Ectodermal cell (in vitro differentiated cells): Measurements from ENCODE around the gene RPTOR.
"Not testable (repeated sequence)": the region's sequence is repeated elsewhere in the genome, so short reads cannot be mapped to it uniquely, and the experiment has no call there.

Experiments
- H3K27ac ChIP-seq: 2 replicates; pipeline ENCODE4 v1.7.0; 2013; ENCODE audit warnings: mild to moderate bottlenecking, low read depth, low read length; ENCODE audit not compliant: insufficient read depth, poor library complexity, severe bottlenecking
- H3K27me3 ChIP-seq: 2 replicates; pipeline ENCODE4 v1.7.0; 2013; ENCODE audit warnings: mild to moderate bottlenecking, low read length; ENCODE audit not compliant: insufficient read depth, control insufficient read depth, poor library complexity, severe bottlenecking
- H3K36me3 ChIP-seq: one replicate; pipeline ENCODE4 v1.7.0; 2013; ENCODE audit warnings: low read length; ENCODE audit not compliant: control insufficient read depth, insufficient read depth
- H3K4me1 ChIP-seq: one replicate; pipeline ENCODE4 v1.7.0; 2013; ENCODE audit warnings: low read length; ENCODE audit not compliant: control insufficient read depth, insufficient read depth
- H3K4me3 ChIP-seq: 2 replicates; pipeline ENCODE4 v1.7.0; 2013; ENCODE audit warnings: low read depth, low read length, control low read depth; ENCODE audit not compliant: insufficient read depth
- H3K9me3 ChIP-seq: 2 replicates; pipeline ENCODE4 v1.7.0; 2013; ENCODE audit warnings: mild to moderate bottlenecking, low read length, moderate library complexity; ENCODE audit not compliant: control insufficient read depth
- WGBS, 2 experiments: methylation state at CpG; one replicate each; pipeline ENCODE4 v1.1.7; 2013; ENCODE audit warnings: missing lambda C conversion rate in 2 of 2; 5-methylcytosine and 5-hydroxymethylcytosine counted together

The RPTOR gene

GRCh38 chr17:80794281-80795089 lies 249.8 kb downstream of the RPTOR start:
- Histone ChIP-seq H3K27ac (no peak overlapping the region), H3K9me3 (no peaks in the 10 kb centered on the region), H3K4me3 (no peak overlapping the region), H3K4me1 (peaks cover 27% of the 10 kb centered on the region), H3K36me3 (no peaks in the 10 kb centered on the region), H3K27me3 (no peaks in the 10 kb centered on the region)
- 95% methylated on average over 16 of the region's 16 CpGs for WGBS, 2 experiments

GRCh38 chr17:80795090-80795580 lies 250.5 kb downstream of the RPTOR start:
- Histone ChIP-seq H3K9me3 (no peaks in the 10 kb centered on the region), H3K4me3 (no peak overlapping the region), H3K4me1 (peaks cover 23% of the 10 kb centered on the region), H3K27ac (no peak overlapping the region), H3K27me3 (no peaks in the 10 kb centered on the region), H3K36me3 (no peaks in the 10 kb centered on the region)
- WGBS, 2 experiments = 86 to 89% methylated on average over 12 of the region's 12 CpGs

- WGBS, 2 experiments = 91 to 92% methylated on average over 14 of the region's 14 CpGs
- Histone ChIP-seq H3K36me3 (no peaks in the 10 kb centered on the region), H3K27ac (no peak overlapping the region)
These were observed 251.1 kb downstream of the RPTOR start for GRCh38 chr17:80795754-80796153.

DNA sequence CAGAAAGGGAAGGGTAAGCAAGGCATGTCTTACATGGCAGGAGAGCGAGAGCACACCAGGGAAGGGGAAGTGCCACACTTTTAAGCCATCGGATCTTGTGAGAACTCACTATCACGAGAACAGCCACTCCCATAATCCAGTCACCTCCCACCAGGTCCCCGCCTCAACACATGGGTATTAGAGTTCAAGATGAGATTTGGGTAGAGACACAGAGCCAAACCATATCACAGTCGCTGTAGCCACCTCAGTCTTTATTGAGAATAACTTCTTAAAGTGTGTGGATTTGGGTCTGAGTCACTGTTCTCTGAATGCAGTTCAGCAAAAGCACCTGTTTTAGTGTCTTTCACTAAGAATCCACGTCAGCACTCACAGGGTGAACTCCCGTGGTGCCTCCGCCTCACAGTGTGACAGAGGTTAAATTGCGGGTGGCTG lies 251.8 kb downstream of the RPTOR start:
- no peak overlapping the region for H3K27ac ChIP-seq
- H3K27me3 ChIP-seq = no peaks in the 10 kb centered on the region
- WGBS, 2 experiments = 90 to 97% methylated on average over 9 of the region's 9 CpGs
- peaks cover 12% of the 10 kb centered on the region for H3K4me1 ChIP-seq
- no peak overlapping the region for H3K4me3 ChIP-seq
- no peaks in the 10 kb centered on the region for H3K9me3 ChIP-seq
- no peaks in the 10 kb centered on the region for H3K36me3 ChIP-seq

More at GRCh38 chr17:80795754-80796153, 251.1 kb downstream of the RPTOR start:
- H3K27me3 ChIP-seq = no peaks in the 10 kb centered on the region
- H3K4me3 ChIP-seq = no peak overlapping the region
- no peaks in the 10 kb centered on the region for H3K9me3 ChIP-seq
- H3K4me1 ChIP-seq = peaks cover 17% of the 10 kb centered on the region

- H3K36me3 ChIP-seq, H3K4me3 ChIP-seq, H3K27me3 ChIP-seq, H3K9me3 ChIP-seq, H3K27ac ChIP-seq, H3K4me1 ChIP-seq: not testable (repeated sequence)
- WGBS, 2 experiments = 88 to 91% methylated on average over 4 to 5 of the region's 5 CpGs
These were observed 252.6 kb downstream of the RPTOR start for GRCh38 chr17:80797222-80797621.

DNA sequence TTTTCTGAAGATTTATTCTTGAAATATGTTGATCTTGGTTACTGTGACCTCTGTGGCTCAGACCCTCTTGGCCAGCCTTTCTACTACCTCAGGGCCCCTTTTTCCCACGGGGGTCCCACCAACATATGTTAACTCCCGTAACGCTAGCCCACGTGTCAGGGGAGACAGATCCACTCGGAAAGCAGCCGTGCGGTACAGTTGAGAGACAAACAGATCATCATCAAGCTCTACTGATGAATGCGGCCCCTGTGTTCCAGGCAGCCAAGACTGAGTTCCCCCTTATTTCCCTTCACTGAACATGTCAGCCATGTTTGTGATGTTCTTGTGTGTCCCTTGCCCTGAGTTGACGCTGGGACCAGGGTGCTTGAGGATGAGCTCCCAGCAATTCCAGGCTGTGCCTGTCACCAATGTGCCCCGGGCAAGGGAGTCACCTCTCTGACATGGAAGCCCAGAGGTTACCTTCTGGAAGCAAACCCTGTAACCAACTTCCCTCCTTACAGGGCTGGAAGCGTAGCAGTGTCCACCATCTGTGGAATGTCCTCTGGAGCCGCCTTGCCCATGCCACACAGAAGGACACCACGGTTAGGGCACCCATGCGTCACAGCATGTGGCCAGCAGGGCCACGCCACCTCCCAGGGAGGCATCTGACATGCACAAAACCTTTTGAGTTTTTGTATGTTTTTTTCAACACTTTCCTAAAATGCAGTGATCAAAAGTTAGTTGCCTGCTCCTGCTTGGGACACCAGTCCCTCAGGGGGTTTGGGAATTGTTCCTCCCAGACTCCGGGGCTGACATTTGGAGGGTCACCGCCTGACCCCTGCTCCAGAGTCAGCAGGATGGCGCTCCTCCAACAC lies 253.3 kb downstream of the RPTOR start:
- no peaks in the 10 kb centered on the region for H3K9me3 ChIP-seq
- no peaks in the 10 kb centered on the region for H3K36me3 ChIP-seq
- peaks cover 8% of the 10 kb centered on the region for H3K4me1 ChIP-seq
- 94 to 95% methylated on average over 18 of the region's 18 CpGs for WGBS, 2 experiments
- no peak overlapping the region for H3K4me3 ChIP-seq
- H3K27me3 ChIP-seq = no peaks in the 10 kb centered on the region
- H3K27ac ChIP-seq = no peak overlapping the region

GRCh38 chr17:80798595-80799537 lies 254.2 kb downstream of the RPTOR start:
- Histone ChIP-seq H3K9me3 (no peaks in the 10 kb centered on the region), H3K36me3 (no peaks in the 10 kb centered on the region), H3K27ac (no peak overlapping the region), H3K4me1 (peaks cover under 1% of the 10 kb centered on the region), H3K27me3 (no peaks in the 10 kb centered on the region), H3K4me3 (no peak overlapping the region)
- WGBS, 2 experiments = 91 to 94% methylated on average over 24 to 25 of the region's 25 CpGs

- no peaks in the 10 kb centered on the region for H3K9me3 ChIP-seq
- 93% methylated on average over 40 of the region's 40 CpGs for WGBS, 2 experiments
- no peaks in the 10 kb centered on the region for H3K4me1 ChIP-seq
- no peaks in the 10 kb centered on the region for H3K36me3 ChIP-seq
- H3K27ac ChIP-seq = no peak overlapping the region
- H3K27me3 ChIP-seq = no peaks in the 10 kb centered on the region
- no peak overlapping the region for H3K4me3 ChIP-seq
These were observed 255.2 kb downstream of the RPTOR start for GRCh38 chr17:80799538-80800480.
